PC-3 (cell line): ENCODE results near the gene LANCL2. TPM values are rescaled to one million over a fixed set of nuclear protein-coding genes. Genes with fewer than 3 reads are reported as not detected.

ENCODE experiments used
- ATAC-seq: fragments of 200-7000 bp; cut with Tn5 transposase; 2 replicates; pipeline ENCODE4 v1.9.1; 2020; ENCODE audit warnings: mild to moderate bottlenecking, moderate library complexity
- BruUV-seq: library from RNA; stranded (reverse); fragments of 400-500 nt; replicated peaks from 2 replicates; lab custom pipeline; 2021; lab: Mats Ljungman, UMichigan
- CTCF ChIA-PET: fragments of 300-600 bp; sonication (Branson Sonifier 250); formaldehyde crosslinking; loops from one replicate; lab custom pipeline; 2022; ENCODE audit warnings: antibody characterized with exemption; lab: Charles Lee
- POLR2A ChIA-PET: fragments of 300-600 bp; sonication (Branson Sonifier 250); formaldehyde crosslinking; loops from one replicate; lab custom pipeline; 2022; ENCODE audit warnings: antibody characterized with exemption; ENCODE audit not compliant: unreplicated experiment; lab: Charles Lee
- DNase-seq: peaks from one replicate; pipeline ENCODE4 v3.0.0-alpha.2; 2015
- H2AFZ ChIP-seq: fragments of 300-600 bp; sonication (generic); 2 replicates; pipeline ENCODE4 v1.6.0; 2016; ENCODE audit warnings: antibody characterized with exemption, low read length
- H3F3A ChIP-seq: fragments of 300-600 bp; sonication (generic); one replicate; pipeline ENCODE4 v1.6.0; 2017; ENCODE audit warnings: antibody characterized with exemption, low read length, control low read depth, mild to moderate bottlenecking; ENCODE audit not compliant: unreplicated experiment
- H3K27ac ChIP-seq: fragments of 300-600 bp; sonication (generic); 2 replicates; pipeline ENCODE4 v1.5.1; 2016; ENCODE audit warnings: mild to moderate bottlenecking, low read length
- H3K27me3 ChIP-seq: fragments of 300-600 bp; sonication (generic); 2 replicates; pipeline ENCODE4 v1.6.1; 2016; ENCODE audit warnings: low read length, mixed read lengths
- H3K36me3 ChIP-seq: fragments of 300-600 bp; sonication (generic); 2 replicates; pipeline ENCODE4 v1.6.1; 2016; ENCODE audit warnings: low read depth, mixed run types, low read length, mixed read lengths
- H3K4me1 ChIP-seq: fragments of 300-600 bp; sonication (generic); 2 replicates; pipeline ENCODE4 v1.5.1; 2016; ENCODE audit warnings: low read length; ENCODE audit not compliant: insufficient read depth
- H3K4me2 ChIP-seq: fragments of 300-600 bp; sonication (generic); 2 replicates; pipeline ENCODE4 v1.6.0; 2016; ENCODE audit warnings: low read length
- H3K4me3 ChIP-seq: fragments of 300-600 bp; sonication (generic); 2 replicates; pipeline ENCODE4 v1.5.1; 2016; ENCODE audit warnings: mild to moderate bottlenecking, low read length, mixed read lengths
- H3K79me2 ChIP-seq: fragments of 300-600 bp; sonication (generic); 2 replicates; pipeline ENCODE4 v1.6.1; 2017; ENCODE audit warnings: low read length, mixed read lengths
- H3K9ac ChIP-seq: fragments of 300-600 bp; sonication (generic); 2 replicates; pipeline ENCODE4 v1.6.0; 2016; ENCODE audit warnings: mild to moderate bottlenecking, low read length
- H3K9me2 ChIP-seq: fragments of 300-600 bp; sonication (generic); replicated peaks from 2 replicates; pipeline ENCODE4 v1.6.1; 2016; ENCODE audit warnings: mixed run types, low read length, mixed read lengths
- H3K9me3 ChIP-seq: fragments of 300-600 bp; sonication (generic); 2 replicates; pipeline ENCODE4 v1.6.1; 2016; ENCODE audit warnings: low read length, mixed read lengths
- H4K20me1 ChIP-seq: fragments of 300-600 bp; sonication (generic); 2 replicates; pipeline ENCODE4 v1.6.1; 2016; ENCODE audit warnings: low read length, mixed read lengths
- CTCF ChIP-seq: fragments of 300-600 bp; sonication (generic); conservative IDR thresholded peaks from 2 replicates; pipeline ENCODE4 v1.5.1; 2017; ENCODE audit warnings: antibody characterized with exemption, low read depth, mild to moderate bottlenecking, low read length
- EZH2 ChIP-seq: fragments of 300-600 bp; sonication (generic); IDR thresholded peaks from one replicate; pipeline ENCODE4 v1.6.1; 2017; ENCODE audit warnings: antibody characterized with exemption, mild to moderate bottlenecking, low read length; ENCODE audit not compliant: unreplicated experiment
- EZH2phosphoT487 ChIP-seq: fragments of 300-600 bp; sonication (generic); IDR thresholded peaks from 2 replicates; pipeline ENCODE4 v1.6.1; 2018; ENCODE audit warnings: mild to moderate bottlenecking, antibody characterized with exemption, low read length, borderline replicate concordance
- intact Hi-C: fragments of 100-400 bp; cut with micrococcal nuclease; formaldehyde crosslinking; loops from 2 replicates; pipeline ENCODE4 v1.9.0; 2023
- total RNA-seq: library from RNA; depleted of rRNA; stranded (reverse); fragments of >200 nt; gene quantifications from 2 replicates; pipeline ENCODE4 v1.2.3, GENCODE V29; 2014

The LANCL2 gene
- total RNA-seq, 1 experiment from 2014 or later = 12.7 TPM

GRCh38 chr7:55365675-55366460 lies 731 bp downstream of the LANCL2 start:
- Histone ChIP-seq H3K36me3 (no peaks in the 10 kb centered on the region), H2AFZ (peak overlapping the region; percentile 87), H3F3A (no peaks in the 10 kb centered on the region), H3K79me2 (peaks cover 31% of the 10 kb centered on the region), H3K9me2 (no peaks in the 10 kb centered on the region), H3K27me3 (no peaks in the 10 kb centered on the region), H3K27ac (peak overlapping the region; percentile 92), H3K9ac (peak overlapping the region; percentile 99), H4K20me1 (no peaks in the 10 kb centered on the region), H3K4me1 (peaks cover 17% of the 10 kb centered on the region; the same call in 1 of the 2 replicates), H3K4me3 (peak overlapping the region; percentile 98), H3K9me3 (no peaks in the 10 kb centered on the region), H3K4me2 (peak overlapping the region; percentile 87)
- peak; percentile 80 for ATAC-seq
- CTCF ChIA-PET = interaction anchor here (1.5 kb wide), 1 partner anchor 49 kb away, joined by 4 read pairs; no protein-coding TSS in a partner anchor
- peak; percentile 93 for DNase-seq
- no TSS peak for BruUV-seq
- intact Hi-C loops = loop anchor here (2.0 to 5.0 kb wide), 4 partner anchors 17 to 599 kb away; no protein-coding TSS in a partner anchor
- POLR2A ChIA-PET = interaction anchor here (0.6 to 0.9 kb wide), 5 partner anchors 41 to 650 kb away, joined by 3 to 5 read pairs (median 3); partner anchors contain the start of gene SEC61G
- TF ChIP-seq CTCF = 0 out of 2 replicates have a peak, but pooled peaks have one; percentile 15
- no peak for TF ChIP-seq EZH2phosphoT487

GRCh38 chr7:55366461-55367070 lies 1.4 kb downstream of the LANCL2 start:
- H3F3A ChIP-seq = no peaks in the 10 kb centered on the region
- H2AFZ ChIP-seq = peak overlapping the region; percentile 87
- H3K79me2 ChIP-seq = peaks cover 34% of the 10 kb centered on the region
- ChIA-PET CTCF (interaction anchor here (1.5 kb wide), 1 partner anchor 49 kb away, joined by 4 read pairs; no protein-coding TSS in a partner anchor), POLR2A (interaction anchor here (0.6 to 0.9 kb wide), 3 partner anchors 41 to 650 kb away, joined by 3 to 5 read pairs (median 4); no protein-coding TSS in a partner anchor)
- BruUV-seq = TSS peak; percentile 58
- H3K4me1 ChIP-seq = peaks cover 17% of the 10 kb centered on the region; the same call in 1 of the 2 replicates
- no peaks in the 10 kb centered on the region for H3K27me3 ChIP-seq
- intact Hi-C loops = loop anchor here (5.0 kb wide), 3 partner anchors 51 to 599 kb away; no protein-coding TSS in a partner anchor
- DNase-seq = peak; percentile 5
- H3K9me2 ChIP-seq = no peaks in the 10 kb centered on the region
- no peaks in the 10 kb centered on the region for H4K20me1 ChIP-seq
- H3K36me3 ChIP-seq = no peaks in the 10 kb centered on the region
- TF ChIP-seq CTCF (no peak), EZH2 (no peak), EZH2phosphoT487 (no peak)
- H3K4me2 ChIP-seq = peak overlapping the region; percentile 87
- peak overlapping the region; percentile 99 for H3K9ac ChIP-seq
- H3K4me3 ChIP-seq = peak overlapping the region; percentile 98
- H3K9me3 ChIP-seq = no peaks in the 10 kb centered on the region
- peak; percentile 15 for ATAC-seq
- peak overlapping the region; percentile 92 for H3K27ac ChIP-seq
